ENCODE measurements around the gene DDX17. TPM values are rescaled to one million over a fixed set of nuclear protein-coding genes. Genes with fewer than 3 reads are reported as not detected.

The DDX17 gene
- total RNA-seq, 1 experiment from 2014 or later = 399 TPM

DNA sequence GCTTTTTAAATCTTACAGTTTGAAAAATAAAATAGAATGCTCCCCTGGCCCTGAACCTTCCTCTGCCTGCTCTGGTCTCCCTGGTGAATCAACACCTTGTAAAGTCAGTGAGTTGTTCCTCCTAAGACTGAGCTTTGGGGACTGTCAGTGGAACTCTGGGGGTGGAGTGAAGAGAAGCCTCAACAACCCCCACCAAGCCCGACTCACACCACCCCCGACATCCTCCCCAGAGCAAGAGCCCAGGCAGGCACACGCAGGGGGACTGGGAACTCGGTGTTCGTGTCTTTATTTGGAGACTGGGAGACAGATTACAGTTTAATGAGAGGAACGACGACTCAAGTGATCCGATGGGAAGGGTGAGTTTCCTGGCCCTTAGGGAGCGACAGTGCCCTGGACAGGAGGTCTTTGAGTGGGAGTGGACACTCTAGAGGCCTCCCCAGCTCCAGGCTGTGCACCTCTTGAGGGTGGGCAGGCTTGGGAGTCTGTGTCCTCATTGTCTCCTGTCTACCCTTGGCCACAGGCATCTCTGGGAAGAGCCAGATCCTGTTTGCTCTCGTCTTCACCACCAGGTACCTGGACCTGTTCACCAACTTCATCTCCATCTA is 32.0 kb downstream of the DDX17 start:
- Mint-ChIP-seq H3K27me3 (ENCODE audit: low read depth) (peaks cover 4% of the 10 kb centered on the region; the same call in 1 of the 2 replicates), H3K4me3 (no peak overlapping the region), H3K27ac (no peak overlapping the region), H3K4me1 (no peaks in the 10 kb centered on the region; the same call in 1 of the 2 replicates), H3K36me3 (no peaks in the 10 kb centered on the region; the same call in 1 of the 2 replicates), H3K9me3 (no peaks in the 10 kb centered on the region)
- TF ChIP-seq ATF3 (CRISPR knock-in tag; conservative IDR thresholded peaks at IDR 0.05) = no peak
- TF ChIP-seq, protein P1, sequence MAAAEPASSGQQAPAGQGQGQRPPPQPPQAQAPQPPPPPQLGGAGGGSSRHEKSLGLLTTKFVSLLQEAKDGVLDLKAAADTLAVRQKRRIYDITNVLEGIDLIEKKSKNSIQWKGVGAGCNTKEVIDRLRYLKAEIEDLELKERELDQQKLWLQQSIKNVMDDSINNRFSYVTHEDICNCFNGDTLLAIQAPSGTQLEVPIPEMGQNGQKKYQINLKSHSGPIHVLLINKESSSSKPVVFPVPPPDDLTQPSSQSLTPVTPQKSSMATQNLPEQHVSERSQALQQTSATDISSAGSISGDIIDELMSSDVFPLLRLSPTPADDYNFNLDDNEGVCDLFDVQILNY (CRISPR knock-in tag; IDR thresholded peaks at IDR 0.05) = no peak
- TF ChIP-seq IRF1 (CRISPR knock-in tag; IDR thresholded peaks at IDR 0.05) = no peak
- no peak for TF ChIP-seq JUN (CRISPR knock-in tag; IDR thresholded peaks at IDR 0.05)
- TF ChIP-seq, protein P2, sequence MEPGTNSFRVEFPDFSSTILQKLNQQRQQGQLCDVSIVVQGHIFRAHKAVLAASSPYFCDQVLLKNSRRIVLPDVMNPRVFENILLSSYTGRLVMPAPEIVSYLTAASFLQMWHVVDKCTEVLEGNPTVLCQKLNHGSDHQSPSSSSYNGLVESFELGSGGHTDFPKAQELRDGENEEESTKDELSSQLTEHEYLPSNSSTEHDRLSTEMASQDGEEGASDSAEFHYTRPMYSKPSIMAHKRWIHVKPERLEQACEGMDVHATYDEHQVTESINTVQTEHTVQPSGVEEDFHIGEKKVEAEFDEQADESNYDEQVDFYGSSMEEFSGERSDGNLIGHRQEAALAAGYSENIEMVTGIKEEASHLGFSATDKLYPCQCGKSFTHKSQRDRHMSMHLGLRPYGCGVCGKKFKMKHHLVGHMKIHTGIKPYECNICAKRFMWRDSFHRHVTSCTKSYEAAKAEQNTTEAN (CRISPR knock-in tag; IDR thresholded peaks at IDR 0.05) = no peak
- TF ChIP-seq ZNF532 (CRISPR knock-in tag; IDR thresholded peaks at IDR 0.05; ENCODE audit: borderline replicate concordance) = no peak
- TF ChIP-seq, protein P3, sequence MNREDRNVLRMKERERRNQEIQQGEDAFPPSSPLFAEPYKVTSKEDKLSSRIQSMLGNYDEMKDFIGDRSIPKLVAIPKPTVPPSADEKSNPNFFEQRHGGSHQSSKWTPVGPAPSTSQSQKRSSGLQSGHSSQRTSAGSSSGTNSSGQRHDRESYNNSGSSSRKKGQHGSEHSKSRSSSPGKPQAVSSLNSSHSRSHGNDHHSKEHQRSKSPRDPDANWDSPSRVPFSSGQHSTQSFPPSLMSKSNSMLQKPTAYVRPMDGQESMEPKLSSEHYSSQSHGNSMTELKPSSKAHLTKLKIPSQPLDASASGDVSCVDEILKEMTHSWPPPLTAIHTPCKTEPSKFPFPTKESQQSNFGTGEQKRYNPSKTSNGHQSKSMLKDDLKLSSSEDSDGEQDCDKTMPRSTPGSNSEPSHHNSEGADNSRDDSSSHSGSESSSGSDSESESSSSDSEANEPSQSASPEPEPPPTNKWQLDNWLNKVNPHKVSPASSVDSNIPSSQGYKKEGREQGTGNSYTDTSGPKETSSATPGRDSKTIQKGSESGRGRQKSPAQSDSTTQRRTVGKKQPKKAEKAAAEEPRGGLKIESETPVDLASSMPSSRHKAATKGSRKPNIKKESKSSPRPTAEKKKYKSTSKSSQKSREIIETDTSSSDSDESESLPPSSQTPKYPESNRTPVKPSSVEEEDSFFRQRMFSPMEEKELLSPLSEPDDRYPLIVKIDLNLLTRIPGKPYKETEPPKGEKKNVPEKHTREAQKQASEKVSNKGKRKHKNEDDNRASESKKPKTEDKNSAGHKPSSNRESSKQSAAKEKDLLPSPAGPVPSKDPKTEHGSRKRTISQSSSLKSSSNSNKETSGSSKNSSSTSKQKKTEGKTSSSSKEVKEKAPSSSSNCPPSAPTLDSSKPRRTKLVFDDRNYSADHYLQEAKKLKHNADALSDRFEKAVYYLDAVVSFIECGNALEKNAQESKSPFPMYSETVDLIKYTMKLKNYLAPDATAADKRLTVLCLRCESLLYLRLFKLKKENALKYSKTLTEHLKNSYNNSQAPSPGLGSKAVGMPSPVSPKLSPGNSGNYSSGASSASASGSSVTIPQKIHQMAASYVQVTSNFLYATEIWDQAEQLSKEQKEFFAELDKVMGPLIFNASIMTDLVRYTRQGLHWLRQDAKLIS (CRISPR knock-in tag; IDR thresholded peaks at IDR 0.05; ENCODE audit: borderline replicate concordance) = no peak
- TF ChIP-seq EMX1 (CRISPR knock-in tag; IDR thresholded peaks at IDR 0.05) = no peak
- no peak for TF ChIP-seq ZNF232 (CRISPR knock-in tag; IDR thresholded peaks at IDR 0.05)
- TF ChIP-seq, protein P4, sequence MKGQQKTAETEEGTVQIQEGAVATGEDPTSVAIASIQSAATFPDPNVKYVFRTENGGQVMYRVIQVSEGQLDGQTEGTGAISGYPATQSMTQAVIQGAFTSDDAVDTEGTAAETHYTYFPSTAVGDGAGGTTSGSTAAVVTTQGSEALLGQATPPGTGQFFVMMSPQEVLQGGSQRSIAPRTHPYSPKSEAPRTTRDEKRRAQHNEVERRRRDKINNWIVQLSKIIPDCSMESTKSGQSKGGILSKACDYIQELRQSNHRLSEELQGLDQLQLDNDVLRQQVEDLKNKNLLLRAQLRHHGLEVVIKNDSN (CRISPR knock-in tag; IDR thresholded peaks at IDR 0.05) = no peak
- no peak for TF ChIP-seq ZNF281 (CRISPR knock-in tag; IDR thresholded peaks at IDR 0.05)
- TF ChIP-seq FOXK1 (CRISPR knock-in tag; IDR thresholded peaks at IDR 0.05) = no peak
- TF ChIP-seq, protein P5, sequence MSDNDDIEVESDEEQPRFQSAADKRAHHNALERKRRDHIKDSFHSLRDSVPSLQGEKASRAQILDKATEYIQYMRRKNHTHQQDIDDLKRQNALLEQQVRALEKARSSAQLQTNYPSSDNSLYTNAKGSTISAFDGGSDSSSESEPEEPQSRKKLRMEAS (CRISPR knock-in tag; IDR thresholded peaks at IDR 0.05) = no peak
- no peak for TF ChIP-seq NFE2L1 (CRISPR knock-in tag; IDR thresholded peaks at IDR 0.05)
- TF ChIP-seq FOXP4 (CRISPR knock-in tag; IDR thresholded peaks at IDR 0.05) = no peak
- POLR2A ChIA-PET = no interaction called here
- DNase-seq (ENCODE audit: low spot score) (no peak), ATAC-seq (no peak)
- CTCF ChIA-PET = interaction anchor here (0.5 kb wide), 1 partner anchor 221 kb away, joined by 3 read pairs; no protein-coding TSS in a partner anchor

All from WTC11 (cell line).